ENCODE results near the gene RASGRF2.

RASGRF2 gene

GRCh38 chr5:81182396-81183390 lies 222.5 kb downstream of the RASGRF2 start:
- DNase-seq: no peak

DNA sequence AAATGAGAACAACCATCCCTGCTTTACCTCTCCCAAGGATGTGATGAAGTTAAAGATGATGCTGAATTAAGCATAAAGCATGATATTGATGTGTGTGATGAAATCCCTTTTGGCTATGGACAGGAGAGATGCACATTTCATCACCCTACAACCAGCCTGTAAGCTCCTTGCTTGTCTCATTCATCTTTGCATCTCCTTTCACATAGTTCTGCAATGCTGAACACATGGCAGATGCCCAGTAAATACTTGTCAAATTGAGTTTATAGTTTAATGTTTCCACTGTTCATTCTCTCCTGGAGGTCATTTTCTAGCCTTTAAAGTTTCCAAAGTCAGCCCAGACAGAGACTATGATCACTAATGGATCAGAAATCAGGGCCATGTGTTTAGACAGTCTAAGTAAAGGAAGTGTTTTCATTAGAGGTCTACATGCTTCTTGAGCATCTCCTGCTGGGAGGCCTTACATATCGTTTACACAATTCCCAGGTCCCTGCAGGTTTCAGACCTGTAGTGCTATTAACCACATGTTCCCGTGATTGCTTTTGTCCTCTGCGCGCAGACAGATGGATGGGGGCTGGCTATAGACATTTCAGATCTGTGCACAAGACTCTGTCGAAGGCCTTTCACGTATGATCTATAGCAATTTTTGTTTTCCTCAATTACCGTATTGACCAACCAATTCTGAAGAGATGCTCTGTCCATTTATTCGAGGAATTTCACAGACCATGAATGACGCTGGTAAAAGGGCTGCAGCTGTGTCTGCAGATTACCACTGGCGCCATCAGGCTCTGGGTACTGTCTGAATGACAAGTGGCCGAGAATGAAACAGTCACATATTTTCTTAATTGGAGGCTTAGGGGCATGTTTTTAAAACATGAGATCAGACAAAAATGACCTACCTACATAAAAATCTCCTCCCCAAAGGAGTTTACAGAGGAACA lies 223.9 kb downstream of the RASGRF2 start:
- DNase-seq: no peak

DNA sequence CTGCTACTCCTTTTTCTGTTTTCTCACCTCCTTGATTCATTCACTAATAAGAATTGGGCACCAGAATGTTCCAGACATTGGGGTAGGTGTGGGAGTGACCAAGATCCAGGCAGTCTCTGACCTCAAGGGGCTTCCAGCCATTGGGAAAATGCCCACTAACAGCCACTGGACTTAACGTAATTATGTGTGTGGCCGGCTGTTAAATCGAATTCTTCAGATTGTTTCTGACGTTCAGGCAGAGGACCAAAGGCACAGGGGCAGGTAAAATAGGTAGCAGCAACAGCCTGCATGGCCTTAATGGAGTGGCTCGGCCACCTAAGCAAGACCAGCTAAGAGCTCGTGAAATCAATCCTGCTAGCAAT lies 224.6 kb downstream of the RASGRF2 start:
- DNase-seq: no peak

DNA sequence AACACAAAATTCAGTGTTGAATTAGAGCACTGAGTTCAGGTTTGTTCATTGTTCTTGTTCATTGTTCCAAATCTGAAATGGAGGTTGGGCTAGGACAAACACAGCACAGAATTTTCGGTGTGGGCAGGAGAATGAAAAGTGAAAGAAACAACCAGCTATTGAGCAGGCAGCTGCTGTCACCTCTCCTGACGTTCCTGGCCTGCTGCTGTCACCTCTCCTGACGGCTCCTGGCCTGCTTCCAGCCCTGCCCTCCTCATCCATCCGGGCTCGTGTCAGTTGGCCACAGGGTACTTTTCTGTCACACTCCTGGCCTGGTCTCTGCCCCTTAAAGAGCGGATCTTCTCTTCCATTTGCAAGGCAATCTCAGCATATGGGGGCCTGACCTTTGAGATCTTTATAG lies 227.7 kb downstream of the RASGRF2 start:
- DNase-seq: no peak

GRCh38 chr5:81188962-81189361 lies 228.8 kb downstream of the RASGRF2 start:
- DNase-seq: no peak

DNA sequence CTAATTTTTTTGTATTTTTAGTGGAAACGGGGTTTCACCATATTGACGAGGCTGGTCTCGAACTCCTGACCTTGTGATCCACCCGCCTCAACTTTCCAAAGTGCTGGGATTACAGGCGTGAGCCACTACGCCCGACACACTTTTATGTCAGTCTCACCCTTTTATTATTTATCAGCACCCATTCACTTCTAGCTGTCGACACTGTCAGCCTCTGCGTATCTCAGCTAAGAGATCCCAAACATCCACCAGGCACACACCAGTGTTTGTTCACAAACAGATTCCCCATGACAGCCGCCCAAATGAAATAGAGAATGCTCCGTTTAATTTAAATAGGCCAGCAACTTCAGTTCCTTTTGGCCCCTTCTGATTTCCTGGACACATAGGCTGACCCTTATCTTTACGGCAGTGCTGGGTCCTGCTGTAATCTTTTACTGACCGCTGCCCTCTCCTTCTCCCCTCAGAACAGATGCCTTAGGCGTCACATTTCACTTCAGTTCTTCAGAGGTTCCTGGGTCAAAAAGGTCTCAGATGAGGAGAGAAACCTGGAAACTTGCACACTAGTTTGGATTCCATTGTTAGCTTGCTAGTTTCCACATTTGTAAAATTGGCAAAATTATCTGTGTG lies 229.8 kb downstream of the RASGRF2 start:
- no peak for DNase-seq

DNA sequence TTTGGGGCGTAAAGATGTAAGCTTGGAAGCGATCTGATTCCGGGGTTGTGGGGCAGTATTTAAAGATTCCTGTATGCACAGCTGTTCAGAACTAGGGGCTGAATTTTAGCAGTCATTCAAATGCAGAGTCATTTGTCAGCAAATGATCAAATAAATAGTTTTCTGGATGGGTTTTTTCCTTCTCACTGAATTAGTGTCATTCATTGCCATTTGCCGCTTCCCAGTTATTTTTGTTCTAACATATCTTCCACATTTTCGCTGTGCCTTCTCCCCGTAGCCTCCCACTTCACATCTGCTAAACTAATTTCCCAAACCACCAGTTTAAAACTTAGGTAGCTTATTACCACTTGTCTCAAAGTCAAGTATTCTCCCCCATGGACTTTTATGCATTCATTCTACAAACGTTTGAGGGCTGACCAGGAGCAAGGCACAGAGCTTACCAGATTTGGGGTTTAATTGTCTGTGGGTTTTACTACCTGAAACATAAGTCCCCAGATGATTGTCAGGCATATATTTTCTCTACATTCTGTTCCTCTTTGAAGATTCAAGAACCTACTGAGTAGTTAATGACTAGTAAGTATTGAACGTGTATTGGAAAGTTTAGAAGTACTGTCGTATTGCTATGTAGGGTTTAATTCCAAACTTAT lies 231.7 kb downstream of the RASGRF2 start:
- no peak for DNase-seq

DNA sequence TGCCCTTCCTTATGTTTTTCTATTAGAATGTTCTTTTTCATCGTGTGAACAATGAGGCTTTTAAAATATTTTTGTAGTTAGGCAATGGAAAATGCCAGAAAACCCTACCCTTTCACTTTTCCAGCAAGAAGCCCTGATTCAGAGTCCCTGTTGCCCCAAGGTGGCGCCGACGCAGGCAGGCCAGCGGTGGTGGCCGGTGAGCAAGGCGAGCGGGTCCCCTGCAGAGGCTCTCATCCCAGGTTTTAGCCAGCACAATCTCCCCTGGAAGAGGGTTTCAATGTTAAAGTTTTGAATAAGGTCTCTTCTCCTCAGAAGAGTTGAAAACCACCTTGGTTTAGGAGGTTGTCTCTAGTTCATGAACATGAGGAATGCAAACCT lies 232.2 kb downstream of the RASGRF2 start:
- no peak for DNase-seq

DNA sequence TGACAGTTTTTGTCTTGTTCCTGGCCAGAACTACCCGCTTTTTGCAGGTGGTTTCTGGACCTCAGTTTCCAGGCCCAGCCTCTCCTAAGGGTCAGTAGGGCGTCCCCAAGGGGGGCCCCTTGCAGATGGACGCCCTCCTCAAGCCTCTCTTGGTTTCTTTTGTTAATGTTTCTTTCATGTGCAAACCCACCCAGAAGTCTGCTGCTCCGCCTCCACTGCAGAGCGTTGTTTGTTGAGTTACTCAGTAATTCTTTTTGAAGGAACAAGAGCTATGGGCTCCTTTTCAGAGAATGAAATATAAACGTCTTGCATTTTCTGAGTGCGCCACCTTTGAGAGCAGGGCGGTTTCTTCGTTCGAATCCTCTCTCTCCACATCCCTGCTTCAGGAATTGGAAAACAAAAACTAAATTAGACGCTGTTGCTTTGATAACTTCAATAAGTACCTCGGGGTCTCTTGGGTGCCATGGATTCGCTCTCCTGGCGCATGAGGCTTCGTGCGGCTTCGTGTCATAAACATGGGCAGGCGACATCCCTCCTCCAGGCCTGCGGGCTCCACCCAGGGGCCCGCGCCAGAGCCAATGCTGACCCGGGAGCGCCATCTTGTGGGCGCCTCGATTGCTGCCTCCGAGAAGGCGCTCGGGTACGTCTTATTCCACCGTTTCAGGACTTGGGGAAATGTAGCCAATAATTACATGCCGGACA lies 234.6 kb downstream of the RASGRF2 start:
- peak; percentile 38 for DNase-seq

GRCh38 chr5:81195335-81195929 lies 235.3 kb downstream of the RASGRF2 start:
- no peak for DNase-seq

DNA sequence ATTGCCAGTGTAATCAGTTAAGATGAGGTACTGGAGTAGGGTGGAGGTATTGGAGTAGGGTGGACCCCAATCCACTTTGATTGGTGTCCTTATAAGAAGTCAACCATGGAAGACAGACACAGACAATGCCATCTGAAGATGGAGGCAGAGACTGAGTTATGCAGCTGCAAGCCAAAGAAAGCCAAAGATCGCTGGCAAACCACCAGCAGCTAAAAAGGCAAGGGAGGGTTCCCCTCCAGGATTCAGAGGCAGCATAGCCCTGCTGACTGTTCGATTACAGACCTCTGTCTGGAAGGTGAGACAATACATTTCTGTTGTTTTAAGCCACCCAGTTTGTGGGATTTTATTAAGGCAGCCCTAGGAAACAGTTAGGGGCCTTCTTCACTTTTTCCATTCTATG lies 242.5 kb downstream of the RASGRF2 start:
- no peak for DNase-seq

DNA sequence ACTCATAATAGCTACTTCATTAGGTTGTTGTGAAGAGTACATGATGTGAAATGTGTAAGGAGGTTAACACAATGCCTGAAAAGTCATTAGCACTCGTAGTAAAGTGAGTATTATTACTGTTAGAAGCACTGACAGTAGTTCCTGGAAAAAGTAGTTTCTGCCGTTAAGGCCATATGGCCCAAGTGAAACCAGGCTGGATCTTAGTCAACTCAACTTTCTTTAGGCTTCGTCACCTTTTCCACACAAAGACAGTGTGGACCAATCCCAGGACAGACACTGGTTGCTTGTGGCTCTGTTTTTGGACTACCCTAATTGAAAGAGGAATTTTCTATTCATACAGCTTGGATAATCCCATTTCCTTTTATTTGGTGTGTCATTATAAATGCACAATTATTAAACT lies 243.6 kb downstream of the RASGRF2 start:
- no peak for DNase-seq

DNA sequence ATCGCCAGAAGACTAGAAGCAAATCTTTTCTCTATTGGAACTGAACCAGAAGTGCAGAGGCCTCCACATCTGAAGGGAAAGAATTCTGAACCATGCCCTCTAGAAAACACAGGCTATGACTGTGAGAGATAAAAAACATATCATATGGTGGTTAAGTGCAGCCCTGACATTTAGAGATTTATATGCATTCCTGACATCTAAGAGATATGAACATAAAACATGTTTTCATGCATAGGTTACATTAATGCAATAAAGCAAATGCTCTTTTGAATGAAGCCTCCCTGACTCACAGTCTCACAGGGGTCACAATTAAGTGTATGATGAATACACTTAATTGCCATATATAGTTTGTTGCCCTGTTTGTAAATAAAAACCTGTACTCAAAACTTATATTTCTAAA lies 244.0 kb downstream of the RASGRF2 start:
- DNase-seq: no peak

- no peak for DNase-seq
These were observed 244.9 kb downstream of the RASGRF2 start for GRCh38 chr5:81205058-81205457.

DNA sequence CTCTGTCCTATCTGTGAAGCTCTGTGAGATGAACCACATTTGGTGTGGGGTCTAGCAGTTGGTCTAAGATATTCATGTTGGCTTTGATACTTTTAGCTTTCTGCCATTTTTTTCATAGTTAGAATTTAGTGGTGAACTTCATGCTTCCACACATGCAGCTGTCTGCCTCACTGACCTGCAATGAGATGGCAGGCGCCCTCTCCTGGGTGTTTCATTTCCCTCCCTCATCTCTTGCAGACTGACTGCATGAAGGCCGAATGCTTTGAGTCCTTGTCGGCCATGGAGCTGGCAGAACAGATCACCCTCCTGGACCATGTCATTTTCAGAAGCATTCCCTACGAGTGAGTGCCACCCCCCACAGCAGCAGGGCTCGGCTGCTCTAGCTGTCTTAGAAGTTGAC lies 246.8 kb downstream of the RASGRF2 start:
- DNase-seq: no peak

- DNase-seq: no peak
These were observed 248.7 kb downstream of the RASGRF2 start for GRCh38 chr5:81208904-81209303.

GRCh38 chr5:81209386-81209785 lies 249.2 kb downstream of the RASGRF2 start:
- no peak for DNase-seq

GRCh38 chr5:81209869-81210493 lies 249.8 kb downstream of the RASGRF2 start:
- no peak for DNase-seq

DNA sequence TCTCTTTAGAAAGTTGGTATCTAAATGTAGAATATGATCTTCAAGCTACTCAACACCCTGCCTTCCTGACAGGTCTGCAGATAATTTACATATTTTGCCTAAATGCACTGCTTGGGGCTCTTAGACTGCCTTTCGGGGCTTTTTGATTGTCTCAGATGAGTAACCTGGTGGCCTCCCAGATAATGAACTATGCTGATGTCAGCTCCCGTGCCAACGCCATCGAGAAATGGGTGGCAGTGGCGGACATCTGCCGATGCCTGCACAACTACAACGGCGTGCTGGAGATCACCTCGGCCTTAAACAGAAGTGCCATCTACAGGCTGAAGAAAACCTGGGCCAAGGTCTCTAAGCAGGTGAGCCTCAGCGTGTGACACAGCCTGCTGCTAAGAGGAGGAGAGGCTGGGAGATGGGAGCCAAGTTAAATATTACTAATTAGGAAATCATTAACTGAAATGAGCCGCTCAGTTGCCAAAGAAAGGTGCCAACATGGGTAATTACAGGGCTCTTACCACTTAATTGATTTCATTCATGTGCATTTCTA lies 252.1 kb downstream of the RASGRF2 start:
- DNase-seq: no peak

GRCh38 chr5:81213070-81213469 lies 252.9 kb downstream of the RASGRF2 start:
- no peak for DNase-seq

GRCh38 chr5:81214848-81215247 lies 254.7 kb downstream of the RASGRF2 start:
- DNase-seq: no peak

Measured in DMS79 (cell line).